Cardiac fibroblast (primary cell): Measurements from ENCODE around the gene ST6GALNAC4.
A peak's percentile ranks its signal among the peaks of the same experiment; 100 is the strongest.

ENCODE experiments used
- DNase-seq, 2 donors: peaks; one replicate each; pipeline versions ENCODE4 v3.0.0 to v3.0.0-alpha.2; 2010; ENCODE audit warnings: low read depth in 2 of 2
- H3K4me3 ChIP-seq, 2 donors: replicated peaks in 1 of 2; 1 replicate in 1 of 2; 2 replicates in 1 of 2; pipeline ENCODE4 v1.5.1; 2011; ENCODE audit warnings: low read depth in 2 of 2, low read length in 2 of 2, mild to moderate bottlenecking in 2 of 2, moderate library complexity in 1 of 2
- TF ChIP-seq, protein P1 (sequence below): IDR thresholded peaks from one replicate; pipeline ENCODE4 v1.5.1; 2011; ENCODE audit warnings: low read depth, mild to moderate bottlenecking, low read length, inconsistent platforms

The ST6GALNAC4 gene

GRCh38 chr9:127890053-127890452 is 26.8 kb downstream of the ST6GALNAC4 start:
- H3K4me3 ChIP-seq = no peak overlapping the region
- DNase-seq = no peak
- TF ChIP-seq, protein P1, sequence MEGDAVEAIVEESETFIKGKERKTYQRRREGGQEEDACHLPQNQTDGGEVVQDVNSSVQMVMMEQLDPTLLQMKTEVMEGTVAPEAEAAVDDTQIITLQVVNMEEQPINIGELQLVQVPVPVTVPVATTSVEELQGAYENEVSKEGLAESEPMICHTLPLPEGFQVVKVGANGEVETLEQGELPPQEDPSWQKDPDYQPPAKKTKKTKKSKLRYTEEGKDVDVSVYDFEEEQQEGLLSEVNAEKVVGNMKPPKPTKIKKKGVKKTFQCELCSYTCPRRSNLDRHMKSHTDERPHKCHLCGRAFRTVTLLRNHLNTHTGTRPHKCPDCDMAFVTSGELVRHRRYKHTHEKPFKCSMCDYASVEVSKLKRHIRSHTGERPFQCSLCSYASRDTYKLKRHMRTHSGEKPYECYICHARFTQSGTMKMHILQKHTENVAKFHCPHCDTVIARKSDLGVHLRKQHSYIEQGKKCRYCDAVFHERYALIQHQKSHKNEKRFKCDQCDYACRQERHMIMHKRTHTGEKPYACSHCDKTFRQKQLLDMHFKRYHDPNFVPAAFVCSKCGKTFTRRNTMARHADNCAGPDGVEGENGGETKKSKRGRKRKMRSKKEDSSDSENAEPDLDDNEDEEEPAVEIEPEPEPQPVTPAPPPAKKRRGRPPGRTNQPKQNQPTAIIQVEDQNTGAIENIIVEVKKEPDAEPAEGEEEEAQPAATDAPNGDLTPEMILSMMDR = no peak

- TF ChIP-seq, protein P1 = peak; percentile 32
These were observed 29.0 kb downstream of the ST6GALNAC4 start for GRCh38 chr9:127887792-127888191.

GRCh38 chr9:127886401-127886972 is 30.4 kb downstream of the ST6GALNAC4 start:
- TF ChIP-seq, protein P1 = no peak
- no peak overlapping the region for H3K4me3 ChIP-seq
- DNase-seq = no peak

More at GRCh38 chr9:127887792-127888191, 29.0 kb downstream of the ST6GALNAC4 start:
- H3K4me3 ChIP-seq = no peak overlapping the region
- no peak for DNase-seq

DNA sequence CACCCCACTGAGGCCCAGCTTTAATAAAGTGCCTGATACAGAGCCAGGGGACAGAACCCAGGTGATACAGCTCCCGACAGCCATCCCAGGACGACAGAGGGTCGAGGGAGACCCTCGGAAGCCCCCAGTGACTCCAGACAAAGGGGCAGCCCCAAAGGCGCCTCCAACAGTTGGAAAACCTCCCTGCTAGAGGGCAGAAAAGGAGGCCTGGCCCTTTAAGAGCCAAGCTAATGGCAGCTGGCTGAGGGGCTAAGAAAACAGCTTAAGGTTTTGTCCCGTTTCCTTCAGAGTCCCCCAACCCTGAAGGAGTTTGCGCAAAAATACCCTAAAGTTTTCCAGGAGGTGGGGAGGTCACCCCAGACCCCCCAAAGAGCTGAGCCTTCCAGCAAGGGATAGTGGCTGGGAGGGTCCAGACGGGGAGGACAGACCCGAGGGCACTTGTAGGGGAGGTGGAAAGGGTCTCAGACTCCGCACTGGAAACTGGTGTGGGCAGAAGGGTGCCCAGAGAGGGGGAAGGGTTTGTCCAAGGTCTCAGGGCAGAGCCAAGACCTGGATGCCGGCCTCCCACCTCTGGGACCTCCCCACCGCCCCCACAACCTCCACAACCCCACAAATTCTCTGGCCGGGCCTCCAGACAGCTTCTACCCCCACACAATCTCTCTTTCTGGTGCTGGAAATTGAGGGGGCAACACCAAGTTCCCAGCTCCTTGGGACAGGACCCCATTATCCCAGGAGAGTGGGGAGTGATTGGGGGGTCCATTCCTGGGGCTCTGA is 31.1 kb downstream of the ST6GALNAC4 start:
- TF ChIP-seq, protein P1 = no peak
- no peak for DNase-seq
- H3K4me3 ChIP-seq = no peak overlapping the region

- DNase-seq = no peak
- TF ChIP-seq, protein P1 = no peak
- no peak overlapping the region for H3K4me3 ChIP-seq
These were observed 31.8 kb downstream of the ST6GALNAC4 start for GRCh38 chr9:127884976-127885490.

DNA sequence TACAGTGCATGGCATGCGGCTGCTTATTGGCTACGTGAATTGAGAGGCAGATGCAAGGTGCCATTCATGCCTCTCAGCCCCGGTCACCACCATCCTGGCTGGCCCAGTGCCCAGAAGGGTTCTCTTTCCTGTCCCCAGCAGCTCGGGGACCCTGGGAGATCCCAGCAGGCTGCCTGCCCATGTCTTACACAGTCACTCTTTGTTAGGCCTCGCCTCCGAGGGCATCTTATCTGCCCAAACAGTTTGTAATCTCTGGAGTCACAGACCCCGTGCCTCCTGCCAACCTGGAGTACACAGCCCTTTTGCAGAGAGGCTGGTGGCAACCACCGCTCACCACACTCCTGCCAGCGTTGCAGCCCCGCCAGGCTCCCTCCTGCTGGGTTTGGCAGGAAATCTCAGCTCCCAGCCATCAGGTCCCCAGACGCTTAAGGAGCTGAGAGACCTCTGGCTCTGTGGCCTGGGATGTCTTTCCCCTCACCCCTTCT is 32.4 kb downstream of the ST6GALNAC4 start:
- DNase-seq = no peak
- no peak overlapping the region for H3K4me3 ChIP-seq
- TF ChIP-seq, protein P1 = no peak
